Activated naive CD8-positive, alpha-beta T cell treated with anti-CD3 and anti-CD28 coated beads for 36 hours (primary cell): ENCODE results near the gene DDX59. TPM values are rescaled to one million over a fixed set of nuclear protein-coding genes. Genes with fewer than 3 reads are reported as not detected.

Source experiments
- DNase-seq: peaks from one replicate; pipeline ENCODE4 v3.0.0; 2021
- H3K27ac Mint-ChIP-seq: one replicate; pipeline ENCODE4 v1.8.0; 2022; ENCODE audit warnings: mild to moderate bottlenecking, moderate library complexity, mixed read lengths
- H3K27me3 Mint-ChIP-seq: one replicate; pipeline ENCODE4 v1.8.0; 2022; ENCODE audit warnings: mild to moderate bottlenecking, mixed read lengths
- H3K36me3 Mint-ChIP-seq: one replicate; pipeline ENCODE4 v1.8.0; 2021; ENCODE audit warnings: mild to moderate bottlenecking, mixed read lengths
- H3K4me1 Mint-ChIP-seq: one replicate; pipeline ENCODE4 v1.8.0; 2021; ENCODE audit warnings: mixed read lengths
- H3K4me3 Mint-ChIP-seq: one replicate; pipeline ENCODE4 v1.8.0; 2022; ENCODE audit warnings: mild to moderate bottlenecking, moderate library complexity, mixed read lengths
- H3K9me3 Mint-ChIP-seq: one replicate; pipeline ENCODE4 v1.8.0; 2022; ENCODE audit warnings: mixed read lengths
- total RNA-seq, 2 experiments: library from RNA; stranded (reverse); gene quantifications; one replicate each; pipeline ENCODE4 v1.2.3, GENCODE V29; 2021

DDX59 gene
- total RNA-seq, 2 experiments from 2014 or later = 18.3 to 19.2 TPM

DNA sequence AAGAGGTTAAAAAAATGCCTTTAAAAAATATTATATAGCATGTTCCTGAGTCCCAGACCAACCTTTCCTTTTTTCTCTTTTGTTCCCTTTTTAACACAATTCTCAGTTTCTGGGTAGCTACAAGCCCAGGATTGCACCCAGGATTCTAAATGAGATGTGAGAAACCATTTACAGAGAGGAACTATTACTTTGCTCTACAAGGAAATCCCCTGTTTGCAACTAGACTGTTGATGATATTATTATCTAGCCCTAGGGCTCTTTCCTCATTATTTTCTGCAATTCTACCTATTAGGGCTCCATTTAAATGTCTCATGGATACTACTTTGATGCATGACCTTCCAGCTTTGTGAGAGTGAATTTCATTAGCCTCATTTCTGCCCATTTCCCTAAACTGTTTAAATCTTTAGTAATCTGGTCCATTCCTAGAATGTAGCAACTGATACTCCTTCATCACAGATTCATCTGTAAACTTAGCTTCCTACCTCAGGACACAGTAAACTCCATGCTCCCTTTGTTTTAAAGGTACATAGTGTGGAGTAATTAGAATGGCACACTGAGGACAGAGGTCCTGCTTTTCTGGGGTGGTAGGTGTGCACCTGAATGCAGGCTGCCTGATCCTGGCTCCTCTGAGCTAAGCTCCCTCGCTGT lies 42.0 kb downstream of the DDX59 start:
- H3K27ac Mint-ChIP-seq = peak overlapping the region; percentile 81
- H3K4me1 Mint-ChIP-seq = peaks cover 38% of the 10 kb centered on the region
- H3K4me3 Mint-ChIP-seq = peak overlapping the region; percentile 52
- no peaks in the 10 kb centered on the region for H3K36me3 Mint-ChIP-seq
- DNase-seq = no peak
- no peaks in the 10 kb centered on the region for H3K27me3 Mint-ChIP-seq
- no peaks in the 10 kb centered on the region for H3K9me3 Mint-ChIP-seq

DNA sequence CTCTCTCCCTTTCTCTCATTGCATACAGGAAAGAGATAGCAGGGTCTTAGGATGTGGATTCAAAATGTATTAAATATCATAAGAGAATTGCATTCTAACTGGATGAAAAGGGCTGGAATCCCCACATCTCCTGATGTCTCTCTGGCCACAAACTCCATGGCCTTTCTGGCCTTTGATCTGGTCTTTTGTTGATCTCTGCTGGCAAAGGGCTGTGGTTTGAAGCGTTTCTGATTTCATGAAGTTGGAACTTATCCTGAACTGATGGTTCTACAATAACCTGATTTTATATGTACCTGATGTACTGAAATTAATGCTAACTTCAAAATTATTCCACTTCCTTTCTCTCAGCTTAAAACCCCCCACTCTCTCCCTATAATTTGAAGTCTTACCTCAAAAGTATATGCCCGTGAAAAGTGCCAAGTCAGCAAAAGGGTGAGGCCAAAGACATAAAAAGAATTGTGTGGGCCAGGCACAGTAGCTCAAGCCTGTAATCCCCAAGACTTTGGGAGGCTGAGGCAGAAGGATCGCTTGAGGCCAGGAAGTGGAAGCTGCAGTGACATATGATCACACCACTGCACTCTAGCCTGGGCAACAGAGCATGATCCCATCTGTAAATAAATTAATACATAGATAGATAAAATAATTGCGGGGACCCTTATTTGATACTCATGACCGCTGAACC lies 42.7 kb downstream of the DDX59 start:
- Mint-ChIP-seq H3K27me3 (no peaks in the 10 kb centered on the region), H3K4me1 (peaks cover 39% of the 10 kb centered on the region), H3K36me3 (no peaks in the 10 kb centered on the region), H3K4me3 (no peak overlapping the region), H3K27ac (peak overlapping the region; percentile 63), H3K9me3 (no peaks in the 10 kb centered on the region)
- no peak for DNase-seq

DNA sequence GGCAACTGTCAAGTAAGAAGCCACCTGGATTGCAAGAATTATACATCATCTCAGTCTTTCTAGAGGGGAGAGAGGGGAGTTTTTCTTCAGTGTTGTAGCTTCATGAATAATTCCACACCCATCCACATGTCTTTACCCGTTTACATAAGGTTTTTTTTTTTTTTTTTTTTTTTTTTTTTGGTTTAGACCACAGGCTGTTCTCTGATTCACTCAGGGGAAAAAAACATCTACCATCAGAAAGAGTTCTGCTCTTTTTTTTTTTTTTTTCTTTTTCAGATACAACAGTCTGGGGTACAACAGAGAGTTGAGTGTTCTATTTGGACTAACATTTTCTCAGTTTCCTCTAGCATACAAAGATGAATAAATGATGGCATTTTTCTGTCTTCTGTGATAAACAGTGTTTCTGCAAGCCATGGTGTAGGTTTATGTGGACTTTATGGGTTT lies 44.3 kb downstream of the DDX59 start:
- H3K27ac Mint-ChIP-seq = peak overlapping the region; percentile 80
- H3K36me3 Mint-ChIP-seq = no peaks in the 10 kb centered on the region
- no peak for DNase-seq
- no peaks in the 10 kb centered on the region for H3K9me3 Mint-ChIP-seq
- no peaks in the 10 kb centered on the region for H3K27me3 Mint-ChIP-seq
- H3K4me3 Mint-ChIP-seq = peak overlapping the region; percentile 40
- peaks cover 42% of the 10 kb centered on the region for H3K4me1 Mint-ChIP-seq

DNA sequence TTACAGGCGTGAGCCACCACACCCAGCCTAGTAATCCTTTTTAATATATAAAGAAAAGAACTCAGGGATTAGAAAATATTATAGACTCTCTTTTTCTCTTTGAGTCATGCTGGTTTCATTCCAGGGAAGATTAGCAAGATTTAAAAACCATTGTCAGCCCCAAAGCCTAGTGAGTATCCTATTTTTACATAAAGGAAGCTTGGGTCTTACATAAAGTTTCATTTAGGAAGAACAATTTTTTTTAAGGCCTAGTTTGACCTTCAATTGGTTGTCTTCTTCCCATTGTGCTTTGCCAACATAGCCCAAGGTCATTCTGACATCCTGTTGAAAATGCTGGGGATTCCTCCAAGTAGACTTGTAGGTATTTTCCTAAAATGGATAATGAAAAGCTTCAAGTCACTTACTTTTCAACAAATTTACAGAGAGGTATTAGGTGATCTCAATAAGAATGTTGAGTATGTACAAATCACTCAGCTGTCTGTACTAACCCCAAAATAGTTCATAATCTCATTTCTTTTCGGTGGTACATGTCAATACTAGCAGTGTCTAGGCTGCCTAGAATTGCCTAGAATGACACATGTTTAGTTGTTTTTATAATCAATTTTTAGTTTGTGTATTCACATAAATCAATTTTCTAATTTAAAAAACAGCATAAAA lies 44.9 kb downstream of the DDX59 start:
- H3K4me3 Mint-ChIP-seq = no peak overlapping the region
- H3K4me1 Mint-ChIP-seq = peaks cover 45% of the 10 kb centered on the region
- no peaks in the 10 kb centered on the region for H3K27me3 Mint-ChIP-seq
- H3K9me3 Mint-ChIP-seq = no peaks in the 10 kb centered on the region
- DNase-seq = no peak
- peak overlapping the region; percentile 80 for H3K27ac Mint-ChIP-seq
- peaks cover 2% of the 10 kb centered on the region for H3K36me3 Mint-ChIP-seq

DNA sequence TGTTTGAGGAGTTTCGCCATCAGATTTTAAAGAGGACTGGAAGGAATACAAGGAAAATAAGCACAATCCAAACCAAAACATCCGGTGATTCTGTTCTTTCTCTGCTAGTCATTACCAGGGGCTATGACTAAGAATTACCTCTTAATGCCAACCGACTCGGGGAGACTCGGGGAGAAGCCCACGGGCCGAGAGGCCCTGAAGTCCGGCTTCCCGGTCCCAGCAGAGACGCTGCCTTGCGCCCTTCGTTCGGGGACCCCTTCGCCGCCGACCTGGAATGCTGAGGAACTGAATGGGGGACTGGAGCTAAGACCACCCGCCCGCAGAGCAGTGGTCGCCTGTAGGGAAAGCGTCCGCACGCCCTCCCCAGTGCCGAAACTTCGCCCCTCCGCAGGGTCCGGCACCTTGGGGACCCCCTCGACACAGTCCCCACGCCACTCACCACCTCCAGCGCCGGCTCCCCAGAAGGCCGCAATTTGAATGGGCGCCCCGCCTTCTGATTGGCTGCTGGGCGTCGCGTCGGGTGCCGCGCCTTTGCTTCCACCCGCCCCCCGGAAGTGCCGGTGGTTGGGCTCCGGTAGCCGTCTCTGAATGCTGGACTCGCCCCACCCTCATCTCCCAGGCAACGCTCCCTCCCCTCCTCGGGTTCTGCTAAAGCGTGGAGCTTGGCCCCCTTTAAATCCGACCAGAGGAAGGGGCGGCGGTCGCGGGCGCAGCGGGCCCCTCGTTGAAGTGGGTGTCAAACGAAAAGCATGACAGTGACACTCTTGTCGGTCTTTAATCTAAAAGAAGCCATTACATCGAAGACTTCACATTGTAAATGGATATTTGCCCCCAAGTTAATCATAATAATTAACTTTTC lies 49.2 kb downstream of the DDX59 start, which contains the start of gene KIF14:
Gene KIF14, minus strand, starts transcription at position 479 of the 859 bp plus-strand sequence. CDS start 2,028 bp downstream, outside the sequence.
- H3K4me1 Mint-ChIP-seq = peaks cover 23% of the 10 kb centered on the region
- H3K27me3 Mint-ChIP-seq = peaks cover 12% of the 10 kb centered on the region
- peak within 1 kb of the TSS; percentile 87 for H3K4me3 Mint-ChIP-seq
- no peaks in the 10 kb centered on the region for H3K9me3 Mint-ChIP-seq
- peak within 1 kb of the TSS; percentile 75 for H3K27ac Mint-ChIP-seq
- H3K36me3 Mint-ChIP-seq = peaks cover 16% of the 10 kb centered on the region
- DNase-seq = peak; percentile 94

DNA sequence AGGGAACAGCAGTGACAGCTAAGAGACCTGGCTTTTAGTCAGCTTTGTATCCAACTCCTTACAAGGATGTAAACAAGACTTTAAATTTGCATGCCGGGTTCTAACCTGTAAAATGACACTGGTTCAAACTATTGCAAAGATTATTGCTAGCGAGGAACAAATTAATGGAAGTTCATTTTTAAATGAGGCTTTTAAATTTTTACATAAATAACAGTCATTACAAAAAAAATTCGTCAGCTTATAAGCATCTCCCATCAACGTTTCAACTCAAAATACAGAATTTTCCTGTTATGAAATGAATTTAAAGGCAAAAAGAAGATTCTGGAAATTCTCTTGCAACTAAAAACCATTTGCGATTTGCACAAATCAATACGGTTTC lies 49.8 kb downstream of the DDX59 start:
- peaks cover 12% of the 10 kb centered on the region for H3K27me3 Mint-ChIP-seq

DNA sequence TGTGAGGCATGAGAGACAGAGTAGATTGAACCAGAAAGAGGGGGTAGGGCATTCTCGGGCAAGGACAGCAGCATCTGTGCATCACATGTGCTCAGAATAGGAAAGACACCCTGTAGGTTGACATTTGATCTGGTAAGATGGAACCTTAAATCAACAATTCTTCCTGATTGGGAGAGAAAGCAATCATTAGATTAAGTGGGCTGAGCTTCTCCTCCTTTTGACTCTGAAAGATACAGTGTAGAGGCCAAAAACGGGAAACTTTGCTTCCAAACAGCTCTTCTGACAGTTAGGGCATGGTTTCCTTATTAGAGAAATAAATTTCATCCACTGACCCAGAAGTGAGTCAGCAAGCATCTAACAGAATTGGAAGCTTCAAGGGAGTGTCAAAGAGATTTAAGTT lies 58.9 kb downstream of the DDX59 start:
- no peaks in the 10 kb centered on the region for H3K4me1 Mint-ChIP-seq
- no peak overlapping the region for H3K4me3 Mint-ChIP-seq
- H3K27ac Mint-ChIP-seq = no peak overlapping the region
- no peak for DNase-seq
- no peaks in the 10 kb centered on the region for H3K9me3 Mint-ChIP-seq
- no peaks in the 10 kb centered on the region for H3K27me3 Mint-ChIP-seq
- H3K36me3 Mint-ChIP-seq = peaks cover 25% of the 10 kb centered on the region

More for the DNA sequence above, 49.8 kb downstream of the DDX59 start:
- Mint-ChIP-seq H3K36me3 (peaks cover 19% of the 10 kb centered on the region), H3K27ac (peak overlapping the region; percentile 75), H3K4me1 (peaks cover 16% of the 10 kb centered on the region), H3K9me3 (no peaks in the 10 kb centered on the region), H3K4me3 (peak overlapping the region; percentile 87)
- DNase-seq = no peak

DNA sequence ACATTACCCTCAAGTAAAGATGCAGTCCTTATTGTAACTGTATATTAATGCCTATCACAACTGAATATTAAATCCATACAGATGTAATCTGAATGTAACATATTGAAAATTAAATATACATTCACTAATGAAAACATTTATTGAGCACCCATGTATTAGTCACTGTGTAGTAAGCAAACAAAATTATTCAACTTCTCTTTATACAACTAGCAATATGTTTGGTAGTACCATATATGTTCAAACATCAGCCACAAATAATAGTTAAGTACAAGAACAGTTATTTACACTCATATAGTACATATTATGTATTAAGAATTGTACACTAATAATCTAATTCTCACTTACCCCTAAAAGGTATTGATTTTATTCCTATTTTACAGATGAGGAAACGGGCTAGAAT lies 67.1 kb downstream of the DDX59 start:
- H3K27me3 Mint-ChIP-seq = no peaks in the 10 kb centered on the region
- H3K4me1 Mint-ChIP-seq = no peaks in the 10 kb centered on the region
- no peaks in the 10 kb centered on the region for H3K9me3 Mint-ChIP-seq
- no peak overlapping the region for H3K4me3 Mint-ChIP-seq
- peaks cover 25% of the 10 kb centered on the region for H3K36me3 Mint-ChIP-seq
- no peak for DNase-seq
- no peak overlapping the region for H3K27ac Mint-ChIP-seq

Other genes with a start within 250 kb of the DDX59 start
- gene KIF14, start 49.2 kb downstream of the DDX59 start, total RNA-seq = 10 to 100 TPM; 17.4 to 17.8 TPM
- gene CAMSAP2, start 69.0 kb upstream of the DDX59 start, total RNA-seq = 1 to 10 TPM; 2.0 to 2.4 TPM
- not detected for gene GPR25, start 203.1 kb upstream of the DDX59 start, total RNA-seq
- gene INAVA, start 225.0 kb upstream of the DDX59 start, total RNA-seq = under 1 TPM in 1 of 2 experiments, not detected in 1; 0.04 TPM